GM10248 (cell line): ENCODE measurements around the gene VAV2.

Experiments
- CTCF ChIA-PET: fragments of 300-600 bp; sonication (Branson Sonifier 250); formaldehyde crosslinking; extraction: SDS; loops from one replicate; lab custom pipeline; 2021; ENCODE audit warnings: antibody characterized with exemption; lab: Yijun Ruan, JAX
- POLR2A ChIA-PET: fragments of 350-650 bp; sonication (Branson Sonifier 250); formaldehyde crosslinking; extraction: SDS; loops from one replicate; lab custom pipeline; 2020; ENCODE audit warnings: antibody characterized with exemption; lab: Yijun Ruan, JAX
- DNase-seq: peaks from one replicate; pipeline ENCODE4 v3.0.0; 2012; ENCODE audit errors: extremely low spot score
- TF ChIP-seq, protein P1 (sequence below): IDR thresholded peaks from 2 replicates; pipeline ENCODE4 v1.5.1; 2012; ENCODE audit warnings: mild to moderate bottlenecking, low read depth; ENCODE audit errors: extremely low read depth, missing control alignments, control extremely low read depth

Gene VAV2

GRCh38 chr9:133713150-133713959 lies 278.8 kb downstream of the VAV2 start:
- TF ChIP-seq, protein P1, sequence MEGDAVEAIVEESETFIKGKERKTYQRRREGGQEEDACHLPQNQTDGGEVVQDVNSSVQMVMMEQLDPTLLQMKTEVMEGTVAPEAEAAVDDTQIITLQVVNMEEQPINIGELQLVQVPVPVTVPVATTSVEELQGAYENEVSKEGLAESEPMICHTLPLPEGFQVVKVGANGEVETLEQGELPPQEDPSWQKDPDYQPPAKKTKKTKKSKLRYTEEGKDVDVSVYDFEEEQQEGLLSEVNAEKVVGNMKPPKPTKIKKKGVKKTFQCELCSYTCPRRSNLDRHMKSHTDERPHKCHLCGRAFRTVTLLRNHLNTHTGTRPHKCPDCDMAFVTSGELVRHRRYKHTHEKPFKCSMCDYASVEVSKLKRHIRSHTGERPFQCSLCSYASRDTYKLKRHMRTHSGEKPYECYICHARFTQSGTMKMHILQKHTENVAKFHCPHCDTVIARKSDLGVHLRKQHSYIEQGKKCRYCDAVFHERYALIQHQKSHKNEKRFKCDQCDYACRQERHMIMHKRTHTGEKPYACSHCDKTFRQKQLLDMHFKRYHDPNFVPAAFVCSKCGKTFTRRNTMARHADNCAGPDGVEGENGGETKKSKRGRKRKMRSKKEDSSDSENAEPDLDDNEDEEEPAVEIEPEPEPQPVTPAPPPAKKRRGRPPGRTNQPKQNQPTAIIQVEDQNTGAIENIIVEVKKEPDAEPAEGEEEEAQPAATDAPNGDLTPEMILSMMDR = no peak
- POLR2A ChIA-PET = no interaction called here
- no peak for DNase-seq
- CTCF ChIA-PET = interaction anchor here (0.9 to 1.2 kb wide), 2 partner anchors 30 to 180 kb away, joined by 3 read pairs; no protein-coding TSS in a partner anchor

- POLR2A ChIA-PET = no interaction called here
- CTCF ChIA-PET = no interaction called here
- TF ChIP-seq, protein P1 = no peak
- no peak for DNase-seq
Measured at GRCh38 chr9:133712221-133713100, 279.7 kb downstream of the VAV2 start.
